ENCODE measurements around the gene HEPACAM.

HEPACAM gene

GRCh38 chr11:124882339-124883071 lies 53.3 kb downstream of the HEPACAM start:
- no peak for DNase-seq

GRCh38 chr11:124880958-124881357 lies 54.9 kb downstream of the HEPACAM start:
- DNase-seq: no peak

- DNase-seq: no peak
Measured at GRCh38 chr11:124880290-124880611, 55.6 kb downstream of the HEPACAM start.

GRCh38 chr11:124879493-124880289 lies 56.2 kb downstream of the HEPACAM start:
- no peak for DNase-seq

- DNase-seq: no peak
Measured at GRCh38 chr11:124878759-124879492, 56.9 kb downstream of the HEPACAM start.

- DNase-seq: no peak
Measured at GRCh38 chr11:124877910-124878758, 57.7 kb downstream of the HEPACAM start.

- no peak for DNase-seq
Measured at GRCh38 chr11:124877631-124877909, 58.3 kb downstream of the HEPACAM start.

- DNase-seq: no peak
Measured at GRCh38 chr11:124876818-124877630, 58.8 kb downstream of the HEPACAM start.

GRCh38 chr11:124875943-124876817 lies 59.7 kb downstream of the HEPACAM start:
- peak; percentile 78 for DNase-seq

GRCh38 chr11:124875401-124875800 lies 60.4 kb downstream of the HEPACAM start:
- DNase-seq: no peak

- DNase-seq: no peak
Measured at GRCh38 chr11:124874571-124875255, 61.1 kb downstream of the HEPACAM start.

- DNase-seq: no peak
Measured at GRCh38 chr11:124873951-124874350, 61.9 kb downstream of the HEPACAM start.

- DNase-seq: no peak
Measured at GRCh38 chr11:124872741-124873140, 63.1 kb downstream of the HEPACAM start.

- no peak for DNase-seq
Measured at GRCh38 chr11:124872280-124872679, 63.6 kb downstream of the HEPACAM start.

GRCh38 chr11:124870430-124870829 lies 65.4 kb downstream of the HEPACAM start:
- DNase-seq: no peak

GRCh38 chr11:124869856-124870387 lies 65.9 kb downstream of the HEPACAM start:
- no peak for DNase-seq

- DNase-seq: no peak
Measured at GRCh38 chr11:124869331-124869730, 66.5 kb downstream of the HEPACAM start.
